Glutamatergic neuron (in vitro differentiated cells): ENCODE results near the gene LCN10. TPM values are rescaled to one million over a fixed set of nuclear protein-coding genes. Genes with fewer than 3 reads are reported as not detected.

Experiments used
- DNase-seq: peaks from one replicate; pipeline ENCODE4 v3.0.0; 2022
- H3K27ac Mint-ChIP-seq: one replicate; pipeline ENCODE4 v1.8.0; 2020; ENCODE audit warnings: mild to moderate bottlenecking, mixed read lengths, inconsistent platforms; ENCODE audit not compliant: unreplicated experiment
- H3K27me3 Mint-ChIP-seq: one replicate; pipeline ENCODE4 v1.8.0; 2020; ENCODE audit warnings: mild to moderate bottlenecking, moderate library complexity, mixed read lengths, inconsistent platforms; ENCODE audit not compliant: unreplicated experiment
- H3K36me3 Mint-ChIP-seq: one replicate; pipeline ENCODE4 v1.8.0; 2020; ENCODE audit warnings: mild to moderate bottlenecking, mixed read lengths, inconsistent platforms; ENCODE audit not compliant: unreplicated experiment
- H3K4me1 Mint-ChIP-seq: one replicate; pipeline ENCODE4 v1.8.0; 2020; ENCODE audit warnings: mild to moderate bottlenecking, low read depth, mixed read lengths, inconsistent platforms; ENCODE audit not compliant: unreplicated experiment
- H3K4me3 Mint-ChIP-seq: one replicate; pipeline ENCODE4 v1.8.0; 2020; ENCODE audit warnings: mild to moderate bottlenecking, mixed read lengths, inconsistent platforms; ENCODE audit not compliant: unreplicated experiment
- H3K9me3 Mint-ChIP-seq: one replicate; pipeline ENCODE4 v1.8.0; 2020; ENCODE audit warnings: mild to moderate bottlenecking, moderate library complexity, mixed read lengths, inconsistent platforms; ENCODE audit not compliant: unreplicated experiment
- total RNA-seq: library from RNA; stranded (reverse); fragmentation: NEBNext Ultra II Directional; extraction: Animal tissue kit (Norgen Biotek cat#: 25700); gene quantifications from one replicate; pipeline ENCODE4 v1.2.1, GENCODE V29; 2021; ENCODE audit not compliant: unreplicated experiment
- TF ChIP-seq, protein P1 (sequence below): fragments of 200-600 bp; sonication (generic); IDR thresholded peaks from one replicate; pipeline ENCODE4 v1.5.0; 2021; ENCODE audit not compliant: partially characterized antibody, unreplicated experiment

Gene LCN10
- total RNA-seq, 1 donor from 2014 or later = not detected

DNA sequence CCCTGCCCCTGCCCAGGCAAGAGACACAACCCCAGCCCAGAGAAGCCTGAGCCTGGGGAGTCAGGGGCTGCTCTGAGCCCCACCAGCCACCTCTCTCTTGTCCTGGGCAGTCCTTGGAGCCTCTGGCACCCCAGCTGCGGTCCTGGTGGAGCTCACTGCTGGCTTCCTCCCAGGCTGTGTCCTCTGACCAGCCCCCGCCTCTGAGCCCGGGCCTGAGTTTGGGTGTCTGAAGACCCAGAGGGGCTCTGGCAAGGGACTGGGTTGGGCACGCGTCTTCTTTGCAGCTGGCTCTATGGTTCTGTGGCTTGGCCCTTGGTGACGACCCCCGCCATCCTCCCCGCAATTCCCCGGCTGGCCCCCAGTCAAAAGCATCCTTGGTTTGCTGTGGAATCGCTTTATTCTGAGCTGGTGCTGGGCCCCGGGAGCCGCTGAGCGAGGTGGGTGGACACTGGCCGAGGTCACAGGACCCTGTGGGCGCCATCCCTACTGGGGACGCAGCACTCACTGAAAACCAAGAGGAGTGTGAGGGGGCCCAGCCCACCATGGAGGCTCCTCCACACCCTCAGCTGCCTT lies 985 bp upstream of the LCN10 start:
- peaks cover 1% of the 10 kb centered on the region for H3K9me3 Mint-ChIP-seq
- no peak overlapping the region for H3K27ac Mint-ChIP-seq
- H3K27me3 Mint-ChIP-seq = no peaks in the 10 kb centered on the region
- H3K36me3 Mint-ChIP-seq = no peaks in the 10 kb centered on the region
- no peak for DNase-seq
- H3K4me1 Mint-ChIP-seq = no peaks in the 10 kb centered on the region
- no peak overlapping the region for H3K4me3 Mint-ChIP-seq
- TF ChIP-seq, protein P1, sequence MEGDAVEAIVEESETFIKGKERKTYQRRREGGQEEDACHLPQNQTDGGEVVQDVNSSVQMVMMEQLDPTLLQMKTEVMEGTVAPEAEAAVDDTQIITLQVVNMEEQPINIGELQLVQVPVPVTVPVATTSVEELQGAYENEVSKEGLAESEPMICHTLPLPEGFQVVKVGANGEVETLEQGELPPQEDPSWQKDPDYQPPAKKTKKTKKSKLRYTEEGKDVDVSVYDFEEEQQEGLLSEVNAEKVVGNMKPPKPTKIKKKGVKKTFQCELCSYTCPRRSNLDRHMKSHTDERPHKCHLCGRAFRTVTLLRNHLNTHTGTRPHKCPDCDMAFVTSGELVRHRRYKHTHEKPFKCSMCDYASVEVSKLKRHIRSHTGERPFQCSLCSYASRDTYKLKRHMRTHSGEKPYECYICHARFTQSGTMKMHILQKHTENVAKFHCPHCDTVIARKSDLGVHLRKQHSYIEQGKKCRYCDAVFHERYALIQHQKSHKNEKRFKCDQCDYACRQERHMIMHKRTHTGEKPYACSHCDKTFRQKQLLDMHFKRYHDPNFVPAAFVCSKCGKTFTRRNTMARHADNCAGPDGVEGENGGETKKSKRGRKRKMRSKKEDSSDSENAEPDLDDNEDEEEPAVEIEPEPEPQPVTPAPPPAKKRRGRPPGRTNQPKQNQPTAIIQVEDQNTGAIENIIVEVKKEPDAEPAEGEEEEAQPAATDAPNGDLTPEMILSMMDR = no peak

DNA sequence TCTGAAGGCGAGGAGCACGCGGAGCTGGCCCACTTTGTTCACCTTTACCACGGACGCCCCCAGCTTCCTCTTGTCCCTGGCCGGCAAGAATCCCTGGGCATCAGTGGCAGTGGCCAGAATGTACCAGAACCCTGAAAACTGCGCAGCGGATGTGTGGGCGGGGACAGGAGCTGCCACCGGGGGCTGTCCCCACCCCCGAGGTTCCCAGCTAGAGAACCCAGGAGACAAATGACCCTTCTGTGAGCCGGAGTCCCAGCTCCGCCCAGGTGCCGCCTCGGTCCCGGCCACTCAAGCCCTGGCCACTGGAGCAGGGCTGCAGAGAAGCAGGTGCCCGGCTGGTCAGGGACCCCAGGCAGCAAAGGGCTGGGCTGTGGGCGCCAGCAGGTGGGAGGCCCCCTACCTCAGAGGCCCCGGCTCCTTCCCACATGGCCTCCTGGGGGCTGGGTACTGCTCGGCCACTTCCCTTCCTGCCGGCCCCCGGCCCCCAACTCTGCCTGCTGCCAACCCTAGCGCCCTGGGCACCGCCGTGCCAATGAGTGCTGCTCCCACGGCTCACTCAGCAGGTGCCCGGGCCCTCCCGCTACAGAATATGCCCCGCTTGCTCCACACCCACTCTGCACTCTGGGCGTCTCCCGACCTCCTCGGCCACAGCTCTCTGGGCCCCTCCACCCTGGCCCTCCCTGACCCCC lies 713 bp downstream of the LCN10 start:
- Mint-ChIP-seq H3K36me3 (no peaks in the 10 kb centered on the region), H3K27ac (no peak overlapping the region), H3K4me1 (no peaks in the 10 kb centered on the region), H3K9me3 (peaks cover 3% of the 10 kb centered on the region), H3K4me3 (no peak overlapping the region), H3K27me3 (no peaks in the 10 kb centered on the region)
- TF ChIP-seq, protein P1 = no peak
- DNase-seq = no peak

DNA sequence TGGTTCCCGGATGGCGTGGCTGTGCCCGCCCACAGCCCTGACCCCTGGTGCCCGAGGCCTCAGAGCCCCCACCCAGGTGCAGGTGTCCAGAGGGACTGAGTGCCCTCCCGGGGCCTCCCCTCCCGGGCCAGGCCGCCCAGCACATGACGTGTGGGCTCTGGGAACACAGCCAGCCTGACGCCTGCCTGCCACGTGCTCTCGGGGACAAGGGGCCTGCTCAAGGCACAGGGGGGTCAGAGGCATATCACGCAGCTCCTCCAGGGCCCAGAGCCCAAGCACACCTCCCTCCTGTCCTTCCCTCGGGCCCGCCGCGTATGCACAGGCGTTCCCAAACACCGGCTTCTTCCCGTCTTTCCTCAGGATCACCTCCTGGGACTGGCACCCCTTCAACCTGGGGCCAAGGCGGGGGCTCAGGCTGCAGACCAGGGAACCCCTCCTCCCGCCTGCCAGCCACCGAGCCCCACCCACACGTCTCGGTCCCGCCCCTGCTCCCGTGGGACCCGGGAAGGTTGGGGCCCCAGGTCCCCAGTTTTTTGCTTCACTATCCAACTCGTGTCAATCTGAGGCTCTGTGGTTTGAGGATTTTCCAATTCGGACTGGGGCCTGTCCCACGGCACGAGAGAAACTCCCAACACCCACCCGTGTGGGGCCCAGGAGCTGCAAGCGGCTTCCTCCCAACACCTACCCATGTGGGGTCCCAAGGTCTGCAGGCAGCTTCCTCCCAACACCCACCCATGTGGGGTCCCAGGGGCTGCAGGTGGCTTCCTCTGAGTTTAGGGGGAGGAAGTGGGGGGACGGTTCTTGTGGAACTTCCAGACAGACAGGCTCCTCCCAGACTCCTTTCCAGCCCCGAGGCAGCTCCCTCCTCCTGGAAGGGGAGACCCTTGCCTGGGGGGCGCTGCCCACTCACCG lies 1.5 kb downstream of the LCN10 start:
- peaks cover 3% of the 10 kb centered on the region for H3K9me3 Mint-ChIP-seq
- no peak for DNase-seq
- no peak overlapping the region for H3K4me3 Mint-ChIP-seq
- no peaks in the 10 kb centered on the region for H3K4me1 Mint-ChIP-seq
- H3K27me3 Mint-ChIP-seq = no peaks in the 10 kb centered on the region
- H3K36me3 Mint-ChIP-seq = no peaks in the 10 kb centered on the region
- TF ChIP-seq, protein P1 = no peak
- no peak overlapping the region for H3K27ac Mint-ChIP-seq

DNA sequence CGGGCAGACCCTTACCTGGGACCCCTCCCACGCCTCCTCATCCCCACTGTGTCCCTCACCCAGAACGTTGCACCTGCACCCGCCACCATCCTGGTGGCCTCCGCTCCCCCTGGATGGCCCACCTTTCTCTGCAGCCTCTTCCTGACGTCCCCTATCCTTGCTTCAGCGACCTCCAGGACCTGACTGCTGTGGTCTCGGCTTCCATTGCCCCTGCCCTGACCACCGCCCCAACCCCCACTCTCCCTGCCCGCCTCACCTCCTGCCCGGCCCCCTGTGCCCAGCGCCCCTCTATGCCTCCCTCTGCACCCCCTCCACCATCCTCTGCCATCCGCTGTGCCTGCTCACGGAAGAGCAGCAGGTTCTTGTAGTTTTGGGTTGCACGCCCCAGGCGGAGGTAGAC lies 2.2 kb downstream of the LCN10 start:
- DNase-seq = no peak
- Mint-ChIP-seq H3K27me3 (no peaks in the 10 kb centered on the region), H3K27ac (no peak overlapping the region), H3K4me1 (no peaks in the 10 kb centered on the region), H3K4me3 (no peak overlapping the region), H3K9me3 (peaks cover 3% of the 10 kb centered on the region), H3K36me3 (no peaks in the 10 kb centered on the region)
- TF ChIP-seq, protein P1 = no peak

DNA sequence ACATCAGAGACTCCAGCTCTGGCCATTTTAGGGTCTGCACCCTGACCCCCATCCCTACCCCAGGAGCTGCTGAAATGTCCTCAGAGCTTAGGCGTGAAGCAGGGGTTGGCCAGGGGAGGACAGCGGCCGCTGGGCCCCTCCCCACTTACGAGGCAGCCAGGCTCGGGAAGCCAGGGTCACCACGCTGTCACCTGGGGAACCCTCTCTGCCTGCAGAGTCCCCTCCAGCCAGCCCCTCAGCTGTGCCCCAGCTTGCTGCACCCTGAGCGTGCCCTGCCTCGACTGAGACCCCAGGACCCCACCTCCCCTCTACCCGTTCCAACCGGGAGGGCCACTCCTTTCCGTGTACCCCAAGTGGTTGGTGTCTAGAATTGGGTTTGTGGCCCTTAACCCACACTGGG lies 2.7 kb downstream of the LCN10 start:
- no peak for DNase-seq
- TF ChIP-seq, protein P1 = no peak
- Mint-ChIP-seq H3K9me3 (peaks cover 3% of the 10 kb centered on the region), H3K27ac (no peak overlapping the region), H3K4me1 (no peaks in the 10 kb centered on the region), H3K4me3 (no peak overlapping the region), H3K27me3 (no peaks in the 10 kb centered on the region), H3K36me3 (no peaks in the 10 kb centered on the region)
